ENCODE results near the gene GPD1L.

- TF ChIP-seq MAX (IDR thresholded peaks at IDR 0.05; ENCODE audit: low read depth, low read length) (no peak), HDAC2 (IDR thresholded peaks at IDR 0.05) (no peak)
Observed at GRCh38 chr3:32062950-32063582, 43.4 kb upstream of the GPD1L start.

Data from GM12878 (cell line).